Stimulated activated CD4-positive, alpha-beta T cell treated with anti-CD3 and anti-CD28 coated beads, Interleukin-4, amount 100 ng/mL, for 4 hours (primary cell): Measurements from ENCODE around the gene C10orf105.

ENCODE experiments used
- DNase-seq, 2 experiments: peaks; one replicate each; pipeline ENCODE4 v3.0.0-alpha.2; 2020

The C10orf105 gene

DNA sequence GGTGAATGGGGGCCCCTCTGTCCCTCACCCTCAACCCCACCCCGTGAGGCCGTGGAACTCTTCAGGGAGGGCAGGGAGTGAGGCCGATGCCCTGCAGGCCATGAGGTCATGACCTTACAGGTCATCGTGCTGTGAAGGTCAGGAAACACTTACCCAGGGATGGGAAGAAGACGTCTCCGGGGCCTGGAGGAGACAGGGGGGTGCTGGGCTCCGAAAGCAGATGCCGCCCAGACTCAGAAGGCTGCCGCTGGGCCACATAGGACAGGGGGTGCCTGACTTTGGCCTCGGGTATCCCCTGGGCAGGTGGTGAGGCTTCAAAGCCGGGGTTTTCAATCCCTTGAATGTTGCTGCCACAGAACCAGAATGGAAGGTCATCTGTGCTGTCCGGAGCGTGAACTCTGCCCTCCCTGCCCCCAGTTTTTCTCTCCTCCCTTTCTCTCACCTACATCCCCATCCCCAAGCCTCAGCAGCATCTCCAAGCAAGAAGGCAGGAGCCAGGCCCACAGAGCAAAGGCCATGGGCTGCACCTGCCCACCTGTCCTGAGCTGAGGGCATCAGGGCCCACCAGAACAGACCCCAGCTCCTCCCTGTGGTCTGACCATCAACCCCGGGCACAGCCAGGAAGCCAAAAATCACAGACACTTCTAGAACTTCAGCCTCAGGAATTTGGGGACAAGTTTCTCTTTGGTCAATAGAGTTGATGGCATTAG is 32.1 kb upstream of the C10orf105 start:
- no peak for DNase-seq

DNA sequence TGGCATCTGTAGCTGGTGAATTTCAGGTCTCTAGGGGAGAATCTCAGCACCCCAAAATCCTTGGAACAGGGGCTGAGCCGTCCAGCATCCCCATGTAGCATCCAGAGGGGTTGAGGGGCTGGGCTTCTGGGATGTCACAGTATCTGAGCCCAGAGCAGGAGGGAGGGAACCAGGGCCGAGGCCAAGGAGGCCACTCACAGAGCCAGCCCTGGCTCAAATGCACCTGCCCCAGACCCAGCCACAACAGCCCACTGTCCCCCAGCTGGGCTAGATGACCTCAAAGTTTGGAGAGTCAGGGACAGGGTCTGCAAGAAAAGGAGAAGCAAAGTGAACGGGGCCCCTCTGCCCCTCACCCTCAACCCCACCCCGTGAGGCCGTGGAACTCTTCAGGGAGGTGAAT is 31.4 kb upstream of the C10orf105 start:
- DNase-seq, result no peak

DNA sequence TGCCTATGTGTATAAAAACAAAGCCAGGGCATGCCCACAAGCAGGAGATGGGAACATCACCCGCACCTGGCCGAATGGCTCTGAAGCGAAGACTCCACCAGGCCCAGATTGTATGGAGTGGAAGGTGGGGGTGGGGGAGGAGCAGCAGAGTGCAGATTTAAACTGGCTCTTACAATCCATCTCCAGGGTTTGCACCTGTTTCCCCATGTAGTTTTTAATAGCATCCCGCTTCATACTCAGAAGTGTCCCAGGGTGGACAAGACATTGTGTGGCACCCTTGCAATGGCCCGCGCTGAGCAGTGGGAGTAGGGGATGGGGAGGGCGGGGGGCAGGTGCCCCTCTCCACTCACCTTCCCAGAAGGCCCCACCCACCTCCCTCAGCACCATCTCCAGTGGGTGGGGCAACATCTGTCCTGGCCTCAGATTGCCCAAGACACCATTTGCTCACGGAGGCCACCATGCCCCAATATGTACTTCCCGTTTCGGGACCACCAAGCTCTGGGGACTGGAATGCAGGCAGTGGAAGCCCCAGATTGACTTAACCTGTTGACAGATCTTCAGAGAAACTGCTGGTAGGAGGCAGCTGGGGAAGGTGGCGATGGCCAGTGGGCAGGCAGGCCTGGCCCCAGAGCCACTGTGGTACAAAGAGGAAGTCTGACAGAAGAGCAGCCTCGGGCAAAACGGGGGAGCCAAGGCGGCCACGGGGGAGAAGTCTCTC is 30.7 kb upstream of the C10orf105 start:
- no peak for DNase-seq

DNA sequence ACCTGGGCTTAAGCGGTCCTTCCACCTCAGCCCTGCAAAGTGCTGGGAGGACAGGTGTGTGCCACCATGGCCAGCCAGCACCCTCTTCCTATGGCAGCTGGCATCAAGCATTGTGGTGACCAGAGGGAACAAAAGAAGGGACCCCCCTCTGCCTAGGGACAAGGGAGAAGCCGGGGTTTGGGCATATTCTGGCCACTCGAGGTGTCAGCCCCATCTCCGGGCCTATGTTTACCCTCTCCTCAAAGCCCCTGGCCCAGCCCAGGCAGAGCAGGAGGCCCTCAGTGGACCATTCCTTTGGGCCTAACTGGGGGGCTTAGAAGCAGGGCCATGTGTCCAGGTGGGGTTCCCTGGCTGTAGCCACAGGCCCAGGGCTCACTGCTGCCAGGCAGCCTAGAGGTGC is 29.8 kb upstream of the C10orf105 start:
- DNase-seq, result no peak

DNA sequence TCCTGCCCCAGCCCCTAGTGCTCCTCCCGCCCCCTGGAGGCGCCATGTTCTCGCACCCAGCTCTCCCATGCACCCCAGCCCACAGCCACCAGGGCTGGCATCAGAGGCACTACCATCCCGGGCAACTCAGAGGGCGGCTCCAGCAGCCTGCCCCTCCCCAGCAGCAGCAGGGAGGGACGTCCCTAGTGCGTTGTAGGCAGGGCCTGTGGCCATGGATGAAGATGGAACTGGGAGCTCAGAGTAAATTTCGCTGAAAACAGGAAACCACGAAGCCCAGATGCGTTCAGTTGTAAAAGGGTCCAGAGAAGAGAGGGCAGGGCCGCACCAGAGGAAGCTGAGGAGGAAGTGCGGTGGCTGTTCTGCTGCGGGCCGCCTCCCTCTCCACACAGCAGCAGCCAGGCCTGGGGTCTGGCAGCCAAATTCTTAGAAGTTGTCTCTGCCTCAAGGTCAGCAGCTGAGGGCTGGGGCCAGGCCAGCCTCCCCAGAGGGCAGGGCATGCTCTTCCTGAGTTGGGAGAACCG is 29.2 kb upstream of the C10orf105 start:
- peak; percentile 53 to 74 for DNase-seq

DNA sequence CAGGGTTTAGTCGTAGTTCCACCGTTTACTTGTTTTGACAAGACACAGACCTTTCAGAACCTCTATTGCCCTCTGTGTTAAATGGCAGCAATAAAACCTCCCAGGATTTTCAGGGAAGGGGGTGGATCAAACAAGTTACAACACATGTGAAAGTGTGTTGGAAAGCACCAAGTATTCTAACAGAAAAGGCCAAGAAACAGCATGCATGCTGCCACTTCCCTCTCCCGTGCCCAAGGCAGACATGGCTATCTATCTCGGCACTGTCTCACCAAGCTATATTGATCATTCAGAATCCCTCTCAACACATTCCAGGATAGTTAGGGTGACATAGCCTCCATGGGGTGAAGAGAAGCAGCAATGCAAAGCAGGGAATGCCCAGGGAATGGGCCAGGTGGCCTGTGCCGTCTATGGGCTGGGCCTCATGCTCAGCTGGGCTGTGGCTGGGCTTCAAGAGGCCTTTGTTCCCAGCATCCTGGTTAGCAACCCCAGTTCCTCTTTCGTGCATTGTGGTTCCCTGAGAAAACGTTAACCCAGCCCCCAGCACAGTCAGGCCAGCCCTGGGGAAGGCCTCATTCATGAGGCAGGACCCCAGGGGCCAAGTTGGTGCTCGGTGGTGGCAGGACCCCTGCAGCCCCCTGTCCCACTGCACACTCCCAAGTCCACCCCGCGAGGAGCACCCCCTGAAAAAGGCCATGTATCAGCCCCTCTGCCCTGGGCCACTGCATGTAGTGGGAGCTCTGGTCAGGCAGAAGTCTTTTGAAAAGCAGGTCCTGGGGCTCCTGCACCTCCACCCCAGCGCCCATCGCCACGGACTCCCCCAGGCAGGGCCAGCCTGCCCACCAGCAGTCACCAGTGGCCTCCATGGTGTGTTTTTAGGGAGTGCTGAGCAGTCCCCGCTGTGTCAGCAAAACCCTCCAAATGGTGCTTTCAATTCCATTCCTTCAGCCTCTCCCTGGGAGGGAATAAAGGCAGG is 28.3 kb upstream of the C10orf105 start:
- no peak for DNase-seq

DNA sequence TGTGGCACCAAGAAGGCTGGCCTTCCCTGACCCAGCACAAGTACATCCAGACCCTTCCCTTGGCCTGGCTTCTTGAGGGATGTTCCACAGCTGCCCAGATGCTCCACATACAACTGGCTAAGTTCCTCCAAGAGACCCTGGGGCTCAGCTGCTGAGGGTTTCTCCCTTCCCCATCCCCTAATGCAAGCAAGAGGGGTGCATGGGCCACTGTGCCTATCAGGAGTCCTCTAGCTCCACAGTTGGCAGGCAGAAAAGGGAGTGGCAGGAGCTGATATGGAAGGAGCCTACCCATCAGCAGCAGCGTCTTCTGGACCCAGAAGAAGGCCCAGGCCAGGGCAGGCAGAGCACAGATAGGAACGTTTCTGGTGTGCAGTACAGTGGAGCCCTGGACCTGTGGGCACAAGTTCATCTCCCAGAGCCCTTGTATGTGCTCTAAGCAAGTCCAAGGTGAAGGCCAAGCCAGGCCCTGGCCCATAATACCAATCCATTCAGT is 27.5 kb upstream of the C10orf105 start:
- DNase-seq, result no peak

DNA sequence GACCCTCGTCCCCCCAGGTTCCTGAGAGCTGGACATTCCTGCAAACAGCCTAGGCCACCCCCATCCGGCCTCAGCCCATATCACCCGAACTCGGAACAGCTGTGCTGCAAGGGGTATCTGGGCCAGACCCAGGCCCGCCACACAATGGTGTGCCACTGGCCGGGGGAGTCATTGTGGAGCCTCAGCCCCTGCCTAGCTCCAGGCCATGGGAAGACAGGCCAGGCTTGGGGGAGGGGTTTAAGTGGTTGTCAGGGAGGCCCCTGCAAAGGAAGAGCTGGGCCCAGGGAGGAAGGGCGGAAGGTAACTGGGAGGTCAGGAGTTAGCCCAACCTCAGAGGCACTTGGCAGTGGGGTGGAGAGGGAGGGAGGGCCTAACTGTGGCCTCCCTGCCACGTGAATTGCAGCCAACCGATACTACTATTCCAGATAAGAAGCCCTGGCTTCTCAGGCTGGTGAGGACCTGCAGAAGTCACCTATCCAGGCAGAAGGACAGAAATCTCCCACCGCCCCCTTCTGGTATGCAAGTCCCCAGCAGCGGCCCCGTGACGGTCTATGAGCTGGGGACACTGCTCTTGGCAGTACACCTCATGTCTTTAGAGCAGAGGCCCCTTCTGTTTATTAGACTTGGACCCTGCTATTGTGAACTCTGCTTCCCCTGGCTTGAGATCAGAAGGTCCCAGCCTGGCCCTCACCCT is 26.9 kb upstream of the C10orf105 start:
- no peak for DNase-seq

DNA sequence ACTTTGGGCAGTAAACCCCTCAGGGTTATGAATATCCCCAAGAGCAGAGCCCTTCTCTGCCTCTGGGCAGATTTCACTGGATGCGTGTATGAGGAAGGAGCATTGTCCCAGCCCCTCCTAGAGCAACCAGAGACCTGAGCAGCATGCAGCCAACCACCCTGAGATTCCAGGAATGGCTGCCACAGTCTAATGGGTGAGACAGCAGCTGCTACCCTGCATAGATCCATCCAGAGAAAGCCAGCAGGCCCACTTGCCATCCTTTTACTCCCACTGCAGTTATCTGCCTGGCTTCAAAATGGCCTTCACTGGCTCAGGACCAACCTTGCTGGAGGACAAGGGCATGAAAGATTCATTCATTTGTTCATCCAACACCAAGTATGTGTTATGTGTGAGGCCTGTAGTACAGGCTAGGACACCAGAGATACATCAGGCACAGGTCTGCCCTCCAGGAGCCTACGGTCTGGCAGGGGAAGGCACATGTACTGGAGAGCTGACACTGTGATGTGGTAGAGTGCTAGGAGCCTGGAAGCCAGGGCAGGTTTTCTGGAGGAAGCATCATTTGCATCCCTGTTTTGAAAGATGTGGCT is 26.2 kb upstream of the C10orf105 start:
- no peak for DNase-seq

DNA sequence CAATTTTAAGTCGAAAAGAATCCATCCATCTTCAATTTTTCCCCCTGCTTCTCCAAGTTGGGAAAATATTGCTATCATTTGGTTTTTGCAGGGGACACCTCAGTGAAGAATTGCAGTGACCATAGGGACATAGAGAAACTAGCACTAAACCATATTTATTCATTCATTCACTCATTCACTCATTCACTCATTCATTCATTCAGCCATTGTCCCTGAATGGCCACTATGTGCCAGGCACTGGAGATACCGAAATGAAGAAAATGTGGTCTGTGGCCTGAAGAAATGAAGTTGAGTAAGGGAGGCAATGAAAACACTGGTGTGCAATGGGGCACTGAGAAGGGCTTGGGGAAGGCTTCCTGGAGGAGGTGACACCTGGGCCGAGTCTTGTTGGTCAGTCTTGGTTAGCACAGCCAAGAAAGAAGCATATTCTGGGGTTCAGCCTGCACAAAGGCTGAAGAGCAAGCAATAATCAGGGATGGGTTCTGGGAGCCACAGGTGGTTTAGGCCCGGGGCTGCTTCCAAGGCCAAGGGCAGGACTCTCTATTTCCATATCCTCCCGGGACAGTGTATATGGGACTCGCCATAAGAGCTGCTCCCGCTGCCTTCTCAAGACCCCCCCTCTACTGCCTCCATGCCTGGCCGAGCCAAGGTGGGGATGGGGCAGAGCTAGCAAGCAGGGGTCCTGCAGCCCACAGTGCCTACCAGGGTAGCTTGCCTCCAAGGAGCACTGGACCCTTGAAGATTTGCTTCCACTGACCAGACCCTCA is 25.5 kb upstream of the C10orf105 start:
- no peak for DNase-seq

DNA sequence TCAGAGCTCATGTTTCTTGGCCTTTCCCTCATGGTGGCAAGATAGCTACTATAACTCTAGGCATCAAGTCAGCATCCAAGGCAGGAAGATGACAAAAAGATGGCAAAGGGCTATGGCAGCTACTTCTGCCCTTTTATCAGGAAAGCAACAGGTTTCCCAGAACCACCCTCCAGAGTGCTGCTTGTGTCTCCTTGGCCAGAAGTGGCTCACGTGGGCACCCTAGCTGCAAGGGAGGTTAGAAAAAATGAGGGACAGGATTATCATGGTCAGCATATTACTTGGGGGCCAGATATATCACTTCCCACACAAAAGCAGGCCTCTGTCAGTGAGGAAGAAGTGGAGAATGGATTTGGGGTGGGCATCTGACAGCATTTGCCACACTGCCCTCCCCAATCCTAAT is 24.3 kb upstream of the C10orf105 start:
- no peak for DNase-seq

DNA sequence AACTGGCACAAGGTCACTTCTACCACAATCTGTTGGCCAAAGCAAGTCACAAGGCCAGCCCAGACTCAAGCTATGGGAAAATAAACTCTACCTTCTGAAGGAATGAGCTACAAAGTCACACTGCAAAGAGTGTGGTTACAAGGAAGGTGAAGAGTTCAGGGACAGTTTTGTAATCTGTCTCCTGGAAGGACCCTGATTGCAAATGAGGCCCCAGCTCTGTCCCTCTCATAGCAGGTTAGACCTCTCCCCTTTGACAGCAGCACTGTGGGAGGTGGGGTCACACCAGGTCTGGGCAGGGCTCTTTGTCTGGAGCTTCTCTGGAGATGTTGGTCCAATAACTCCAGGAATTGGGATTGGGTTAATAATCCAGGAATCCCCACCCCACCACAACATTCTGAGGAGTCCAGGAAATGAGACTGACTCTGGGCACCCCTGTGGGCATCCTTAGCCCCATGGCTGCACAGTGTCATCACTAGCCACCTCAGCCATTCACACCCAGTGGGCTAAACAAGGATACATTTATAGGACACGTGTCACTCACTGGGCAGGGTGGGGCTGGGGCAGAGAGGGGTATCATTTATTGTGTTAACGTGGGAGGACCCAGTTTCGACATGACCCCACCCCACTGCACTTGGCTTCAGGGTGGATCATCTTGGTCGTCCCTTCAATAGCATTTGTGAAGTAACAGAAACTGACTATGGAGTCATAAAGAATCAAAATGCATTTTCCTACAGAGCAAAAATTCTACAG is 23.7 kb upstream of the C10orf105 start:
- DNase-seq, result no peak

DNA sequence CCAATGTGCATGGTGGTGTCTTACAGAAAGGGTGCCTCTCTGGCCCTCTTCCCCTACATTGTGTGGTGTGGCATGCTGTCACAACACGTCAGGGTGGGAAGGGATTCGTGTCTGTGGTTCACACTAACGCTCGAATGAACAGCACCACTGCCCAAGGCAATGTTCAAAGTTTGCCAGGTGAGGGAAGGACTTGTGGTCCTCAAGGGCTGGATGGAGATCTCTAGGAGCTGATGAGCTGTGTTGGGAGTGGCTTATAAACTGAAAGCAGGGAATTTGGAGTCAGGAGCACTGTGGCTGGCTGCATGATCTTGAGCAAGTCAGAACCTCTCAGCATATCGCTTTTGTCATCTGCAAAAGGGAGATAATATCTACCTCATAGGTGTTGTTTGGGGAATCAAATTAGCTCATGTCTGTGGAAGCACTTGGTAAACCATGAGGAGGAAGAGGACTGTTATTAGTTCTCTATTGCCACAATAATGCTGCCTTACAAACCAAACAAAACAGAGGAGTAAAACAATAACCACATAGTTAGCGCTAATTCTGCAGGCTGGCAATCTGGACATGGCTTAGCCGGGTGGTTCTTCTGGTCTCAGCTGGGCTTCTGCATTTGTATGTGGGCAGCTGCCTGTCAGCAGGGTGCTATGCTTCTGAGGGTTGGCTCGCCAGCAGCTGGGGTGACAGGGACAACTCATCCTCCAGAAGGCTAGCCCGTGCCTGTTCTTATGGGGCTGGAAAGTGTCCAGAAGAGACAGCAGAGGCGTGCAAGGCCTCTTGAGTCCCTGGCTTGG is 22.9 kb upstream of the C10orf105 start:
- no peak for DNase-seq

DNA sequence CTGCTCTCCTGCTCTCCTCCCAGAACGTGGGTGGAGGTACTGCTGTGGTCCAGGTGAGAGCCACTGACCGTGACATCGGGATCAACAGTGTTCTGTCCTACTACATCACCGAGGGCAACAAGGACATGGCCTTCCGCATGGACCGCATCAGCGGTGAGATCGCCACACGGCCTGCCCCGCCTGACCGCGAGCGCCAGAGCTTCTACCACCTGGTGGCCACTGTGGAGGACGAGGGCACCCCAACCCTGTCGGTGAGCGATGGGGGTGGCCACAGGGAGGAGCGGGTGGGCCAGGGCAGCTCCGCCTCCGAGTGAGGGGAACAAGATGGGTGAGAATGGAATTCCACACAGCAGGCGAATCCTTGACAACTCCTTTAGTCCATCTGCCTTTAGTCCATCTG is 22.1 kb upstream of the C10orf105 start:
- DNase-seq, result no peak

DNA sequence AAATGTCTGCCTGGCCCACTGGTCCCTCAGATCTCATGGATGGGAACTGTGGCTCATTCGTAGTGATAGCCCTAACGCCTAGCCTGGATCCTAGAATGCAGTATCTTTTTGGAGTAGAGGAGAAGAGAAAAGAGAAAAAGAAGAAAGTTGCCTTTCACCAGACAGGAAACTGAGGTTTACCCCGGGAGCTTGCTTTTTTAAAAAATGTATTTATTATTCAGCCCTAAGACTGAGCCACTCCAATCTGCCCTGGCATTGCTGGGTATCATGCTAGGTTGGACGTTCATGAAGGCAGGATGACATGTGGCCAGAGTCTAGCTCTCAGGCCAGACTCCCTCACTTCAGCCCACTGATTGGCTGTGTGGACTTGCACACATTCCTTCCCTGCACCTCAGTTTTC is 21.5 kb upstream of the C10orf105 start:
- no peak for DNase-seq

DNA sequence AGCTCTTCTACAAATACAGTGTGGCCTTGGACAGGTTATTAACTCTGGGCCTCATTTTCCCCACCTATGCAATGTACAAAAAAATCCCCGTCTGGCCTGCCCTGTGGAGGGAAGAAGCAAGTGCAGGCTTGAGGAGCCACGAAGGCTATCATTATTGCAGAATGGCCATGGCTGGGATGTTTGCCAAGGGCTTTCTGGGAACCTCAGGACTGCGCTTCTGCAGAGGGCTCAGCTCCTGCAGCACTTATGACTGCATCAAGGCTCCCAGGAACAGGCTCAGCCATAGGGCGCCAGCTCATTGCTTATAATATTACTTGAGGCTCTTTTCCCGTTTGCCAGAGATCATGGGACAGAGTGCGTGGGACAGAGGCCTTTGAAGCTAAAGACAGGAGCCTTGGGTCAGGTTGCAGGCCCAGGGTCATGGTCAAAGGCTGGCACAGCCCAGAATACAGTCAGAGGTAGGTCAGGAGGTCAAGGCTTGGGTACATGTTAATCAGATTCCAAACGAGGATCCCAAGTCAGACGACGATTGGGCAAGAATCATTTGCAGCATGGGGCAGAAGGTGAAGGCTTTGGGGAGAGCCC is 20.6 kb upstream of the C10orf105 start:
- DNase-seq, result no peak

DNA sequence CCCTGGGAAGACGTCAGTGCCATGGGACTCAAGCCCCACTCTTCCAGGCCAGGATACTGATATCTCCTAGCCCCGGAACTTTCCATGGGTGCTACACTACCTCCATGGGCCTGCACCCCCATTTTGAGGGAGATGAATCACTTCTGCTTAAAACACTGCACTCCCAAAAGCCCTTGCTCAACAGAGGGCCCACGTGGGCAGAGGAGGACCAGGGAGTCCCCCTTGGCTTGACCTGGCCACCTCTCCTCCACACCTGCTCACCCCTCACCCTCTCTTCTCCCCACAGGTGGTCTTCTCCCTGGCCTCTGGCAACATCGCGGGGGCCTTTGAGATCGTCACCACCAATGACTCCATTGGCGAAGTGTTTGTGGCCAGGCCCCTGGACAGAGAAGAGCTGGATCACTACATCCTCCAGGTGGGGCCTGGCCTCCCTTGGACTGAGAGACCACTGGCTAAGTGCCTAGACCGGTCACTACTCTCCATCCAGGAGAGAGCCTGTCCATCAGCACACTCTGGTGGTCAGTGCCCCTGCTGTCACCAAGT is 19.9 kb upstream of the C10orf105 start:
- DNase-seq, result no peak

DNA sequence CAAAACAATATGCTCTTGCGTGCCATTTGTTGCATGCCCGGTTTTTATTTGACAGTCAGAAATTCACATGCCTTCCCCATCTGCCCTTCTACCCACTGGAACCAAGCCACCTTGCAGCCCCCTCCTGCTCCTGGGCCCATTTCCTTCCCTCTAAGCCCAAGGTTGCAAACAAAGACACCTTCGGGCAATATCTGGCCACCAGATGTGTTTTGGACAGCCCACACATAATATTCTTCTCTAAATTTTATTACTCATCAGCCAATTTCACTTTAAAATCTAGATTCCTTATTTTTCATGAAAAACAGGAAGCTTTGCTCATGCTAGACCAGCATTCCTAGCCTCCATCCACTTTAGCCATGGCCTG is 18.2 kb upstream of the C10orf105 start:
- no peak for DNase-seq
